Stimulated activated CD4-positive, alpha-beta T cell treated with anti-CD3 and anti-CD28 coated beads, Interleukin-2, amount 100 ng/mL, for 4 hours (primary cell): ENCODE results near the gene ENTPD1.
"Not testable (repeated sequence)": the region's sequence is repeated elsewhere in the genome, so short reads cannot be mapped to it uniquely, and the experiment has no call there.

Experiments
- DNase-seq: peaks from one replicate; pipeline ENCODE4 v3.0.0-alpha.2; 2020; ENCODE audit warnings: low read depth

Gene ENTPD1

GRCh38 chr10:95759233-95759826 lies 3.4 kb downstream of the ENTPD1 start:
- DNase-seq: no peak

DNA sequence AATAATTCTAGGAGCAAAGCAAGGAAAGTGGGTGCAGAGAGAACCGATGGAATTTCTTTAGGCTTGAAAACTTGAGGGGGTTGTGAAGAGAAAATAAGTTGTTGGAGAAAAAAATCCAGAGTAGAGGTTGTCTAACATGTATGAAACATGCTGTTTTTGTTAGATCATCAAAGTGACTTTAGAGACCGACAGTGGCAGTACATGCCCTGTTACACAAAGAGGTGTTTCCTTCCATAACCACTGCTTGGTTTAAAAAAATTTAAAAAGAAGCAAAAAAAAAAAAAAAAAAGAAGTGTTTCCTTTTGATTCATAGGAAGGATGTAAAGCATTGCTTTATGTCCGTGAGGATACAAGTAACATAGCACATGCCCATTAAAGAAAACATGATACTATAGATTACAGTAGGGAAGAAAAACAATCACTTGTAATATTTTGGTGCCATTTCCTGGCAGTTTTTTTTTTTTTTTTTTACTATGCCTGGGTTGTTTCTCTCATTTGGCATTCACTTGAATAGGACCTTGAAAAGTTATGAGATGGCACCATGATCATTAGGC lies 6.1 kb downstream of the ENTPD1 start:
- no peak for DNase-seq

- no peak for DNase-seq
These were observed 12.1 kb downstream of the ENTPD1 start for GRCh38 chr10:95767884-95768556.

DNA sequence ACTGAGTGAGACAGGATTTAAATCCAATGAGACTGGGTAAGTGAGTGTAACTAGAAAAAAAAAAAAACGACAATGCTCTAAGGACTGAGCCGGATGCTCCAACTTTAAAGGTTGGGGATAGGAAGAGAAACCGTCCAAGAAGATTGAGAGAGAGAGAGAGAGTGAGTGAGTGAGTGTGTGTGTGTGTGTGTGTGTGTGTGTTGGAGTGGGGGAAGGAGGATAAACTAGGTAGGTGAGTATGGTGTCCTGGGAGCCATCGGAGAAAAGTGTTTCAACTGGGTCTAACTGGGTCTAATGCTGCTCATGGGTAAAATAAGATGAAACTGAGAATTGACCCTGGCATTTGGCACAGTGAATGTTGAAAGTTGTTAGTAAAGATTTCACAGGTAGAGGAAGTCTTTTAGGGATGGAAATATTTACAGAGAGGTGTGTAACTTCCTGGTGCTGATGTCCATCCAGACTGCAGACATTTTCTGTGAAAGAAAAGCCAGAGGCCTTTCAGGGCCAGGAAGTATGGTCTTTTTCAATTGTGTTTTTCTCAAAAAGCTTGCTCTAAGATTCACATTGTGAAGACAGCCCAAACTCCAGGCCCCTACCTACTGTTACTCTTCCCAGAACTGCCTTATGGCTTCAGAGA lies 14.2 kb downstream of the ENTPD1 start:
- no peak for DNase-seq

DNA sequence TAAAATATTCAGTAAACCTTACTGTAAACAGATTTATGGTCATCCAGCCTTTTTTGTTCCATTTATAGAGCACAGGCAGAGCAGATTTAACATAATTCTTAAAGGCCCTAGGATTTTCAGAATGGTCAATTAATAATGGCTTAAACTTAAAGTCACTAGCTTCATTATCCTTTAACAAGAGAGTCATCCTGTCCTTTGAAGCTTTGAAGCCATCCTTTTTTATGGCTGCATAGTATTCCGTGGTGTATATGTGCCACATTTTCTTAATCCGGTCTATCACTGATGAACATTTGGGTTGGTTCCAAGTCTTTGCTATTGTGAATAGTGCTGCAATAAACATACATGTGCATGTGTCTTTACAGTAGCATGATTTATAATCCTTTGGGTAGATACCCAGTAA lies 17.5 kb downstream of the ENTPD1 start:
- DNase-seq: not testable (repeated sequence)

DNA sequence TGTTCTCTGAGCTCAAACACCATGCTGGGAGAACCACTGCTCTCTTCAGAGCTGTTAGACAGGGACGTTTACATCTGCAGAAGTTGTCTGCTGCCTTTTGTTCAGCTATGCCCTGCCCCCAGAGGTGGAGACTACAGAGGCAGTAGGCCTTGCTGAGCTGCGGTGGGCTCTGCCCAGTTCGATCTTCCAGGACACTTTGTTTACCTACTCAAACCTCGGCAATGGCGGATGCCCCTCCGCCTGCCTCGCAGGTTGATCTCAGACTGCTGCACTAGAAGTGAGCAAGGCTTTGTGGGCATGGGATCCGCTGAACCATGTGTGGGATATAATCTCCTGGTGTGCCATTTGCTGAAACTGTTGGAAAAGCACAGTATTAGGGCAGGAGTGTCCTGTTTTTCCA lies 21.7 kb downstream of the ENTPD1 start:
- not testable (repeated sequence) for DNase-seq

DNA sequence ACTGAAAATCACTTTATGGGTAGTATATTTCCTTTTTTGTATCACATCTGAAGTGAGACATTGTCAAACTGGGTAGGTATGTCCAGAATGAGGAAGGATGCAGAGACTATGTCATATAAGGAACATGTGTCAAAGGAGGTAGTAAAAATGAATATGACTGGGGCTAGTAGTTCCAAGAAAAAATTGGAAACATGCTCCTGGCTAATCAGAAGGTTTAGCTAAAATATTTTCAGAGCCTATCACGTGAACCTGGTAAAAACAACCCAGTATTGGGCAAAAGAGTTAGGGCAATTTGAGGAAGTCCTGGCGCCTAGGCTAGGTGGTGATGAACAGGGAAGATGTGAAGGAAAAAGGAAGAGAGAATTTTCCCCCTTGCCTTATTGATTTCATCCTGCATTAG lies 26.4 kb downstream of the ENTPD1 start:
- DNase-seq: no peak

- DNase-seq: no peak
These were observed 27.8 kb downstream of the ENTPD1 start for GRCh38 chr10:95783741-95784140.

DNA sequence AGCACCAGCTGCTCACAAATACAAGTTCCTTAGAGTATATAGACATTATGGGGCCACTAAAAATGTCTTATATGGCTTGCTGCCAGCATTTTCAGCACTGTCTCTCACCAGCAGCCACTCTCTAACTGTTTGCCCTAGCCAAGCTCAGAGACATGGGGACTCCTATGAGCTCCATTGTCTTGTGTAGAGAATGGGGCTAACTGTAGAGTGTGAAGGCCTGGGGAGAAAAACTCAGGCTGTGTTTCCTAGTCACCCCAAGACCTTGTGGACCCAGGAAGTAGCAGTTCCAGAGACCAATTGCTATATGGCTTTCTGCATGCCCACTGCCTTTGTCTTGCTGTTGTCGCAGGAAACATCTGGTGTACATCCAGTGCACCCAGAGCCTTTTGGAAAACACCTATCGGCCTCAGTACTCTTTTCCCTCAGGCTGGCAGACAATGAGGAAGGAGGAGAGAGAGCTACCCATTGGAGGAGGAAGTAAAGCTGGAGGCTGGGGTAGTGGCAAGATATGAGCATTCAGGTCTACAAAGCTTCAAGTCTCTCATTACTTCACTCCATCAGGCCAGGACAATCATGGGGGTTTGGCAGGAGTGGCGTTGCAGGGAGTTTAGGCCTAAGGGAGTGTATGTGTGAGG lies 28.4 kb downstream of the ENTPD1 start:
- no peak for DNase-seq

DNA sequence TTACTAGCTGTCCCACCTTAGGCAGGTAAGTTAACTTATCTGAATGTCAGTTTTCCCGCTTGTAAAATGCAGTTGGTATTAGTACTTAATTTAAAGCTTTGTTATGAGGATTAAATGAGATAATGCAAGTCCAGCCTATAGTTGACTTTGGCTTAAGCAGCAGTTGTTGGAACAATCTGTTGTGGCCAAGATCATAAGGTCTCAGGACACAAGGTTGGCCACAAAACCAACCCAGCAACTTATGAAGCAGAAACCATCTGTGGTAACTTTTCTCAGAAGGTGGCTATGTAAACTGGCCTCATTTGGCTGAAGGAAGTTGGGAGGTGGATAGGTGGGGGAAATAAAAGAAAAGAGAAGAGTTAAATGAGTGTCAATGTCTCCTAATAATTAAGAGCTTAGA lies 29.4 kb downstream of the ENTPD1 start:
- no peak for DNase-seq

DNA sequence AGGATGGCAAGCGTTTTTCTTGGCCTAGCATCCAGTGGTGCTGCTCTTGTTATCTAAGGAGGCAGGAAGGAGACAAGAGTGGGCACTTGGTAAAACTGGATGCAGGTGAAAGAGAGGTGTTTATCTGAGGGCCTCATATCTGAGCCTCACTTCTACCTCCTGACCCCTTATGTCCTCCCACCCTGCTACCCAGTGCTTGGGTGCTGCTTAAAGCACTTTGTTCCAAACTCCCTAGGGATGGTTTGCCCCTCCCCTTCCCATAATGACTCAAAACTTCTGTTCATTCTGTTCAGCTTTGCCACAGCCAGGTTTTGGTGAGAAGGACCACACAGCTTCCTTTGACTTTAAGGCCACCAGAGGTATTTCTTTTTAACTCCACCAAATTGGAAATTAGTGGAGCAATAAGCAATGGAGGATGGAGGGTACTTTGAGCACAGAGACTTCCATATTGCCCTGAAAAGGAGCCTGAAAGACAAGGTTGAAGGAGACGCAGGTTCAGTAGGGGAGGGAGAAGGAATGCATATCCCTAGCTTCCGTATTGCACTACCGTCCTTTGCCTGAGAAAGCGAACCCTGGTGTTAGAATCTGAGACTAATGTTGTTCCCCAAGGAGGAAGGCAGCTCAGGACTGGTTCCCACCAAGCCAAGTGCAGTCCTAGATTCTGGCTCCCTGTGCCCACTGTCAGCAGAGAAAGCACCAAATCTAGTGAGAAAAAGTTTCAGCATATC lies 30.1 kb downstream of the ENTPD1 start:
- DNase-seq: no peak

DNA sequence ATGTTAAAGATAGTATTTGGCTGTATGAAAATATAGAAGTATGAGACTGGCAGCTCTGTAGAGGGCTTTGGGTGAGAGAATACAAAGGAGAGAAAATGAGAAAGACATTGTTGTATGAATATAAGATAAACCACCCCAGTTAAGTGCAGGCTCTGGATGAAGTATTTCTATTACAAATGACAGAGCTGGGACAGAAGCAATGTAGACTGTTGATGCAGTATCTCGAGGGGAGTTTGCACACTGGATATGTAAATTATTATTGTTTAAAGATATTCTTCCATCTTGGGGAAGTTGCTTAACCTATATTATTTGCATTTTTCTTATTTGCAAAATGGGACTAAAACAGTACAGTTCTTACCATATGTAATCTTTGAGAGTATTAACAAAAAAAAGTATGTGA lies 31.5 kb downstream of the ENTPD1 start:
- no peak for DNase-seq

DNA sequence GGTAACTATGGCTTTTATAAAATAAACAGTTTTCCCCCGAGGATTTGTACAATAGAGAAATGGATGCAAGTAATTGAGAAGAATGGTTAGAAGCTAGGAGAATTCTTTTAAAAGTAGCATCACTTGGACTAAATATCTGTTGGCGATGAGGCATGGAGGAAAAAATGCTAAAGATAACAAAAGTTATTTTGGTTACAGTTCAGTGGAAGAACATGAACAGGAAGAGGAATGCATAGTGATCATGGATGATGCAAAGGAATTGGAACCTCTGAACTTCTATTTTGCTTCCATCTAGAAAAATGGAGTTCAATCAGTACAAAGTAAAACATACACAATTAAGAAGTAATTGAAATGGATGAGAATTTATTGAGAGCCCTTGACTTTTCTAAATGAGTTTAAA lies 32.9 kb downstream of the ENTPD1 start:
- no peak for DNase-seq

GRCh38 chr10:95789902-95790301 lies 33.9 kb downstream of the ENTPD1 start:
- no peak for DNase-seq

- DNase-seq: no peak
These were observed 35.0 kb downstream of the ENTPD1 start for GRCh38 chr10:95790982-95791381.

GRCh38 chr10:95791425-95791979 lies 35.5 kb downstream of the ENTPD1 start:
- DNase-seq: no peak

- DNase-seq: no peak
These were observed 36.3 kb downstream of the ENTPD1 start for GRCh38 chr10:95792211-95792780.

DNA sequence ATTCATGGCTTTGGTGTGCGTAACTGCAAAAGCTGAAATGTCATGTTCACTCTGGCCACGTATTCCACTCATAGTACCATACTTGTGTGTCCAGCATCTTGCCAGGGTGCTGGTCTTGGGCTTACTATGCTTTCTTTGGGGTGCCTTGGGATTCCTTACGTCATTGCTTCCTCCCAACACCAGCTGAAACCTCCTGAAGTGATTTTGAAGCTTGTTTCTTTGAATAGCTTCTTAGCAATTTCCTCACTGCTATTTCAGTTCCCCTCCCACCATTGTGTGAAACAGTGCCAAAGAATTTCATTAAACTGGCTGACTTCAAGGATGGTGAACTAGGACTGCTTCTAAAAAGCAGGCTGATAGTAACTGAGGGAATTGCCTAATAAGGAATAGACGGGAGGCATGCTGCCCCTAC lies 36.9 kb downstream of the ENTPD1 start:
- no peak for DNase-seq

GRCh38 chr10:95793401-95794045 lies 37.6 kb downstream of the ENTPD1 start:
- no peak for DNase-seq

DNA sequence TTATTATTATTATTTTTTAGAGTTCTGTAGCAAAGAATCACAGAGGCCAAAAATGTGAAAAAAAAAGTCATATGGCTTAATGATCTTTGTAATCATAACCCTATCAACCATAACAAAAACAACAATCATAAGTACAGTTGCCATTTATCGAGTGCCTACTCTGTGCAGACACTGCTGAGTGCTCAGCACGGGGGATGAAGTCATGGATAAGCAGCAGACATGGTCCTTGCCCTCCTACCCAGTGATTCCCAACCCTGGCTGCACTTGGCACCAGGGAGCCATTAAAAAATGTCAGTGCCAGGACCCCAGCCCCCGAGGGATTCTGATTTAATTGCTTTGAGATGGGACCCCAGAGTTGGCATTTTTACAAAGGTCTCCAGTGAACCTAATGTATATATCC lies 38.2 kb downstream of the ENTPD1 start:
- DNase-seq: no peak

- no peak for DNase-seq
These were observed 39.6 kb downstream of the ENTPD1 start for GRCh38 chr10:95795602-95796001.
